Measurements from ENCODE around the gene WDR59. TPM values are rescaled to one million over a fixed set of nuclear protein-coding genes. Genes with fewer than 3 reads are reported as not detected.

WDR59 gene
- polyA plus RNA-seq, 1 of the 3 experiments (the other 2 are of a cell fraction) = 48.2 TPM

GRCh38 chr16:74936902-74937560 lies 47.9 kb downstream of the WDR59 start:
- TF ChIP-seq YY1 (IDR thresholded peaks at IDR 0.05; ENCODE audit: low read depth) (no peak), RAD21 (IDR thresholded peaks at IDR 0.05; ENCODE audit: low read length) (no peak), REST (IDR thresholded peaks at IDR 0.05; ENCODE audit: low read depth, low read length) (no peak), MAX (IDR thresholded peaks at IDR 0.05; ENCODE audit: low read depth) (no peak), EZH2phosphoT487 (IDR thresholded peaks at IDR 0.05; ENCODE audit: borderline replicate concordance, low read depth) (no peak), USF2 (IDR thresholded peaks at IDR 0.05; ENCODE audit: borderline replicate concordance, low read depth, low read length) (no peak), SMC3 (IDR thresholded peaks at IDR 0.05; ENCODE audit: low read depth, low read length) (no peak), PBX3 (IDR thresholded peaks at IDR 0.05) (no peak), FOXM1 (IDR thresholded peaks at IDR 0.05; ENCODE audit: low read depth) (no peak), FOXJ3 (CRISPR knock-in tag; IDR thresholded peaks at IDR 0.05) (no peak), POLR2AphosphoS5 (IDR thresholded peaks at IDR 0.05; ENCODE audit: low read depth, low read length) (no peak), TAF1 (IDR thresholded peaks at IDR 0.05; ENCODE audit: borderline replicate concordance, low read depth, low read length) (no peak), SIN3A (IDR thresholded peaks at IDR 0.05; ENCODE audit: borderline replicate concordance, low read depth, low read length) (no peak), JUND (IDR thresholded peaks at IDR 0.05) (no peak), NRF1 (IDR thresholded peaks at IDR 0.05; ENCODE audit: low read depth, low read length) (no peak), EP300 (IDR thresholded peaks at IDR 0.05; ENCODE audit: borderline replicate concordance in 1 of 2, low read depth in 1 of 2, low read length in 1 of 2) (no peak)
- H3K9me3 ChIP-seq = no peaks in the 10 kb centered on the region
- H3K4me1 ChIP-seq (ENCODE audit: control insufficient read depth in 1 of 2, insufficient read depth in 2 of 2, low read depth in 1 of 2, low read length in 1 of 2) = no peaks in the 10 kb centered on the region
- peaks cover 15 to 16% of the 10 kb centered on the region in 2 experiments for H3K36me3 ChIP-seq (replicated peaks in 1 of 2; ENCODE audit: control insufficient read depth in 1 of 2, insufficient read depth in 2 of 2, low read length in 1 of 2)
- WGBS (ENCODE audit: low lambda C conversion rate) = 94% methylated on average over 7 of the region's 7 CpGs
- no peaks in the 10 kb centered on the region for H3K27me3 ChIP-seq (ENCODE audit: insufficient read depth)
- no peak overlapping the region for H3K27ac ChIP-seq (ENCODE audit: low read depth in 2 of 2, low read length in 1 of 2)
- POLR2A ChIA-PET = no interaction called here
- H3K4me3 ChIP-seq (ENCODE audit: low read depth in 2 of 2, low read length in 1 of 2) = no peak overlapping the region
- CTCF ChIA-PET = interaction anchor here (0.6 to 1.7 kb wide), 2 partner anchors 9 to 174 kb away, joined by 3 to 4 read pairs; no protein-coding TSS in a partner anchor
- H3F3A ChIP-seq (replicated peaks; ENCODE audit: insufficient read depth) = no peaks in the 10 kb centered on the region
- DNase-seq = no peak
- H3K9ac ChIP-seq = no peak overlapping the region
- H2AFZ ChIP-seq (ENCODE audit: low read depth) = no peak overlapping the region
- H3K4me2 ChIP-seq = no peak overlapping the region
- no peaks in the 10 kb centered on the region for H4K20me1 ChIP-seq (ENCODE audit: insufficient read depth)
- H3K9me2 ChIP-seq = no peaks in the 10 kb centered on the region
- H3K79me2 ChIP-seq (ENCODE audit: insufficient read depth) = no peaks in the 10 kb centered on the region; the same call in 1 of the 2 replicates
